Fibroblast of skin of back (primary cell): ENCODE results near the gene TIGD4.
A peak's percentile ranks its signal among the peaks of the same experiment; 100 is the strongest.
"Not testable (repeated sequence)": the region's sequence is repeated elsewhere in the genome, so short reads cannot be mapped to it uniquely, and the experiment has no call there.

Experiments
- DNase-seq: peaks from one replicate; pipeline ENCODE4 v3.0.0-alpha.2; 2013

The TIGD4 gene

GRCh38 chr4:152780267-152780778 lies 793 bp upstream of the TIGD4 start:
- DNase-seq, result peak; percentile 54

- peak; percentile 11 for DNase-seq
These were observed 646 bp downstream of the TIGD4 start for GRCh38 chr4:152778656-152779512.

GRCh38 chr4:152777488-152777887 lies 2.0 kb downstream of the TIGD4 start:
- no peak for DNase-seq

- DNase-seq, result peak; percentile 13
These were observed 3.2 kb downstream of the TIGD4 start for GRCh38 chr4:152776352-152776751.

- DNase-seq, result no peak
These were observed 5.6 kb downstream of the TIGD4 start for GRCh38 chr4:152773953-152774352.

GRCh38 chr4:152773339-152773738 lies 6.2 kb downstream of the TIGD4 start:
- no peak for DNase-seq

DNA sequence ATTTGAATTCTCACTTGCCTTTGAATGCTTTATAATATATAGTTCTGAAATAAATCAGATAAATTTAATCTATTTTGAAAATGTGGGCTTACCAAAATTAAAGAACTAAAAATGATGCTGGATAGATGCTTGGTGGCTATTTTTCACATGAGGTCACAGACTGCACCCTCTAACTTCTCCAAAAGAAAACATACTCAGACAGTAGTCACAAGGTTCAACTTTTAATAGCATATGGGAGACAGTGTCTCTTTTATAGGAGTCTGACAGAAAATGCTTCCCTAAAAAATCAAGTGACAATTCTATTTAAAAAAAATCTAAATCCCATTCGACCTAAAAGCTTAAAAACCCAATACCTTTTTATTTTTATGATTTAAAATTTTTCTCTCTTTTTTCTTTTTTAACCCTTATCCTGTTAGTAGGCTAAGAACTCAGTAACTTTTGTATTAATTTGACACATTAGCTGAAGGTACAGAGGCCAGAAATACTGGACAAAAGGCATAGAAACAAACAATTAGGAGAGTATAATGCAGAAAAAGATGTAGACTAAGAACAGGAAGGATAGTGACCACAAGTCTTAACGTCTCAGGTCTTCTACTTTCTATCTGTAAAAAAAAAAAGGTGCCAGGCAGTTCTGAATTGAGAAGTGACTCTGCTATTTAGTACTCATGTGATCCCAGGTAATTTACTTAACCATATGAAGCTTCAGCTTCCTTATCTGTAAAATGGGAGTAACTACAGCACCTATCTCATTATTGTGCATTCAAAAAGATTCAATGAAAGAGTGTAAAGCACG lies 7.6 kb downstream of the TIGD4 start:
- DNase-seq, result peak; percentile 17

GRCh38 chr4:152765069-152765737 lies 14.3 kb downstream of the TIGD4 start:
- not testable (repeated sequence) for DNase-seq

- DNase-seq, result no peak
These were observed 15.7 kb downstream of the TIGD4 start for GRCh38 chr4:152763796-152764195.

- no peak for DNase-seq
These were observed 30.9 kb downstream of the TIGD4 start for GRCh38 chr4:152748619-152749018.

GRCh38 chr4:152747444-152747843 lies 32.1 kb downstream of the TIGD4 start:
- DNase-seq, result no peak

GRCh38 chr4:152738827-152739226 lies 40.7 kb downstream of the TIGD4 start:
- DNase-seq, result no peak

DNA sequence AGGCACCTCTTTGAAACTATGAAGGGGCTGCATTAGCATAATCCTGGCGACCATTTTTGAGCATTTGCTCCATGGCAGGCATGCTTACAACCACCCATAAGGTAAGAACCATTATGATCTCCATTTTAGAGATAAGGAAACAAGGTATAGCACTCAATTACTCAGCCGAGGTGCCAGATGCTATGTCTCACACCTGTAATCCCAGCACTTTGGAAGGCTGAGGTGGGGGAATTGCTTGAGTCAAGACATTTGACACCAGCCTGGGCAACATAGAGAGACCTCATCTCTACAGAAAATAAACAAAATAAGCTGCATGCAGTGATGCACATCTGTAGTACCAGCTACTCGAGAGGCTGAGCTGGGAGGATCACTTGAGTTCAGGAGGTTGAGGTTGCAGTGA lies 43.6 kb downstream of the TIGD4 start:
- DNase-seq, result no peak

DNA sequence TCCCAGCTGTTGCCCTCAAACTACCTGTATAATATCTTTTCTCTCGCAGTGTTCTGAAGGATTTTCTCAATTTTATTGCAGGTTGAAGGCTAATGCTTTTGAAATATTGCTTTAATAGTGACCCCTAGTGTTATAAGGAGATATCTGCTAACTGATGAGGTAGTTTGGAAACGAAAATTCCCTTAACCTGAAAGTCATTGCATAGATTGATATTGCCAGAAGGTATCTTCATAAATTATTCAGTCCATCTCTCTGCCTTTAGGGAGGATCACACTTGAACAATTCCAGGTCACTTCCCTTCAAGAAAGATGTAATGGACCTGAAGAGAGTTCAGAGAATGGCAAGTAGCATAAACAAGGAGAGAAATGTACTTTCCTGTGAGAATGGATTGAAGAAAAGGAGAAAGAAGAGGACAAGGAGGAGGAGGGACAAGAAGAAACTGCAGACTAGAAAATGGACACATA lies 44.1 kb downstream of the TIGD4 start:
- DNase-seq, result peak; percentile 10

DNA sequence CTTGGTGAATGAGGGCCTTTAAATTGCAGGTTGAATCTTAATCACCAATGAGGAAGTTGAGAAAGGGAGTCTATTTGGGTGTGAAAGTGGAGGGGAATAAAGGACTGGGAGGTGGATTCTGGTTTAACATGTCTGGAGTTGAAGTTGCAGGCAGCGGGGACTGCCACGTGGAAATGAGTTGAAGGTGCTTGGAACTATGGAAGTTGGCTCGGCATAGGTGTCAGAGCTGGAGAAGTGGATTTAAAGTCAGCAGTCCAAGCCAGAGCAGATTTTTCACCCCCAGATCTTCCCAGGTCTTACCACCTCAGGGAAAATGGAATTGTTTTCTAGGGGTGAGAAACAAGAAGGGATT lies 44.9 kb downstream of the TIGD4 start:
- DNase-seq, result no peak

GRCh38 chr4:152734015-152734698 lies 45.4 kb downstream of the TIGD4 start:
- no peak for DNase-seq

GRCh38 chr4:152731997-152732396 lies 47.5 kb downstream of the TIGD4 start:
- DNase-seq, result no peak

- DNase-seq, result no peak
These were observed 50.1 kb downstream of the TIGD4 start for GRCh38 chr4:152729466-152729865.

DNA sequence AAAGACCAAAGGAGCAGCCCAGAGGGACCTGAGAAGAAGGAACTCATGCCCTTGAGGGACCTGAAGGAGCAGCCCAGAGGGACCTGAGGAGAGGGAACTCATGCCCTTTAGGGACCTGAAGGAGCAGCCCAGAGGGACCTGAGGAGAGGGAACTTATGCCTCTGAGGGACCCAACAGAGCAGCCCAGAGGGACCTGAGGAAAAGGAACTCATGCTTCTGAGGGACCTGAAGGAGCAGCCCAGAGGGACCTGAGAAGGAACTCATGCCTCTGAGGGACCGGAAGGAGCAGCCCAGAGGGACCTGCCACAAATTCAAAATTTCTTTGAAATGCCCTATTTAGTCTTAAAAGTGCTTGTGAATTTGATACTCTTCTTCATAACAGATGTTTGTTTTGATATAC lies 51.2 kb downstream of the TIGD4 start:
- DNase-seq, result no peak

DNA sequence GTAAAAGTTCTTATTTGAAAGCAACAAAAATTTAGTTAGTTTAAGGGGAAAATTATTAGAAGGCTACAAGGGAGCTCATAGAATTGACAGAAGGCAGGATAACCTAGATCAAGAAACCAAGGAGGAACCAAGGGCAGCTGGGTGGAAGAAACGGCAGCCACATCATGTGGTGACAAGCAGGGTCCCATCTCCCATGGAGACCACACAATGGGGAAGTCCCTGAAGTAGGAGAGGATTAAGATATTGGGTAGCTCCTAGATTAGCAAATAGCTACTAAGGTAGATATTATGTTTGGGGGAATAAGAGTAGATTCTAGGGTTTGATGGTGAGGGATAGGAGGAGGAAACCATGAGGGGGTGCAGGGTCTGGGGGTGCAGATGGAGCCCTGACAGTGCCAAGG lies 51.7 kb downstream of the TIGD4 start:
- no peak for DNase-seq

- no peak for DNase-seq
These were observed 55.0 kb downstream of the TIGD4 start for GRCh38 chr4:152724494-152724893.

- DNase-seq, result no peak
These were observed 56.3 kb downstream of the TIGD4 start for GRCh38 chr4:152723236-152723635.
